ENCODE measurements around the gene MED15. TPM values are rescaled to one million over a fixed set of nuclear protein-coding genes. Genes with fewer than 3 reads are reported as not detected.

Gene MED15
- total and polyA plus RNA-seq, 2 of the 4 experiments (the other 2 are of a cell fraction) = 19.0 to 68.8 TPM

DNA sequence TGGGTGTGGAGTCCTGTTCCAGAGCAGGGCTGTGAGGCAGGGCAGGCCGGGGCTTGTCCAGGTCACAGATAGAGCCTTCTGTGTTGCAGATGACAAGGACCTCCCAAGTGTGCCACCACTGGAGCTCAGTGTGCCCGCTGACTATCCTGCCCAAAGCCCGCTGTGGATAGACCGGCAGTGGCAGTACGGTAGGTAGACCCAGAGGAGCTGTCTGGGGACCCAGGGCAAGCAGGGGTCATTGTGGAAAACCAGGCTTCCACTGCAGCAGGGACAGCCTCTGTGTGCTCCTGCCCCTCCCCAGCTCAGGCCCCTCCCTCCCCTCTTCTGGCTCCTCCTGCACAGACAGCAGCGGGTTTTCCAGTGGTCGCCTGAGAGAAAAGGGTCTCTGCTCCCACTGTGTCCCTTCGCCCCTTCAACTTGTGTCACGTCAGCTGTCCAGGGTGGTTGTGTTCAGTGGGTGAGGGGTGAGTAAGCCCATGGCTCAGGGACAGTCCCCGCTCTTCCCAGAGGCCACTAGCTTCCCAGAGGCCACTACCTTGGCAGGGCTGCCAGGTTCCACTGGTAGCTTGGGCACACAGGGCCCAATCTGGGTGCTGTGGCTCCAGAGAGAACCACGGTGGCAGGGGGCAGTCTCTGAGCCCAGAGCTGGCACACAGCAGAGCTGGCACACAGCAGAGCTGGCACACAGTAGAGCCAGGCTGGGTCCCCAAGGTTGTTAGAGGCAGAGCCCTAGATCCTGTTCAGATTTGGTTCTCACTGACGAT is 78.4 kb downstream of the MED15 start:
- Histone ChIP-seq H2BK5ac (ENCODE audit: low read depth, low read length, poor library complexity, severe bottlenecking) (no peak overlapping the region), H3K9me3 (ENCODE audit: control insufficient read depth, insufficient read depth, low read length) (no peaks in the 10 kb centered on the region), H3K9me1 (ENCODE audit: insufficient read depth, low read length) (no peaks in the 10 kb centered on the region), H4K5ac (ENCODE audit: low read depth, low read length) (no peak overlapping the region), H3K4me3 (ENCODE audit: insufficient read depth, low read depth, low read length) (no peak overlapping the region), H3K4me2 (ENCODE audit: low read depth, low read length) (no peak overlapping the region), H3K27me3 (ENCODE audit: control insufficient read depth, insufficient read depth, low read length) (no peaks in the 10 kb centered on the region), H3K18ac (ENCODE audit: low read depth, low read length) (no peak overlapping the region), H3K4me1 (ENCODE audit: control insufficient read depth, insufficient read depth, low read length) (no peaks in the 10 kb centered on the region), H3K27ac (ENCODE audit: insufficient read depth, low read length) (no peak overlapping the region), H4K8ac (ENCODE audit: low read depth in 2 of 2, low read length in 2 of 2) (no peak overlapping the region), H2AFZ (replicated peaks; ENCODE audit: low read length, poor library complexity) (no peak overlapping the region), H3K36me3 (ENCODE audit: control insufficient read depth, insufficient read depth, low read length) (peaks cover 72% of the 10 kb centered on the region), H3K23ac (ENCODE audit: low read depth, low read length) (no peak overlapping the region), H2BK20ac (ENCODE audit: low read depth, low read length) (no peak overlapping the region), H3K56ac (ENCODE audit: extremely low read depth, insufficient read depth, low read length) (0 out of 2 replicates have a peak overlapping the region, but pooled peaks have one; percentile 0), H4K91ac (ENCODE audit: insufficient read depth, low read depth, low read length) (no peak overlapping the region), H3K14ac (replicated peaks; ENCODE audit: low read depth, low read length) (no peak overlapping the region), H2BK120ac (ENCODE audit: low read depth, low read length) (no peak overlapping the region), H4K20me1 (ENCODE audit: insufficient read depth, low read length) (peaks cover 29% of the 10 kb centered on the region), H3K9ac (ENCODE audit: low read depth, low read length) (no peak overlapping the region), H3K79me1 (ENCODE audit: low read depth in 1 of 2, low read length in 2 of 2) (peaks cover 12 to 23% of the 10 kb centered on the region in 2 experiments), H3K4ac (ENCODE audit: low read depth, low read length) (no peak overlapping the region), H2AK9ac (replicated peaks; ENCODE audit: low read depth, low read length, poor library complexity) (peak overlapping the region; percentile 68), H2BK15ac (ENCODE audit: low read depth, low read length) (no peak overlapping the region), H2AK5ac (ENCODE audit: low read depth, low read length) (no peak overlapping the region)
- dilution Hi-C loops (cut with HindIII; ENCODE audit: low sequenced_read_pairs, unreplicated experiment) = no loop called here
- BruUV-seq (replicated peaks) = no TSS peak
- ChIA-PET POLR2A (ENCODE audit: unreplicated experiment) (no interaction called here), CTCF (no interaction called here)
- WGBS, 2 experiments (ENCODE audit: extremely low coverage in 2 of 2, insufficient read length in 1 of 2) = 95% methylated on average over 7 of the region's 12 CpGs; no CpG with 5 or more reads in 1 of the 2 experiments
- TF ChIP-seq, protein P1, sequence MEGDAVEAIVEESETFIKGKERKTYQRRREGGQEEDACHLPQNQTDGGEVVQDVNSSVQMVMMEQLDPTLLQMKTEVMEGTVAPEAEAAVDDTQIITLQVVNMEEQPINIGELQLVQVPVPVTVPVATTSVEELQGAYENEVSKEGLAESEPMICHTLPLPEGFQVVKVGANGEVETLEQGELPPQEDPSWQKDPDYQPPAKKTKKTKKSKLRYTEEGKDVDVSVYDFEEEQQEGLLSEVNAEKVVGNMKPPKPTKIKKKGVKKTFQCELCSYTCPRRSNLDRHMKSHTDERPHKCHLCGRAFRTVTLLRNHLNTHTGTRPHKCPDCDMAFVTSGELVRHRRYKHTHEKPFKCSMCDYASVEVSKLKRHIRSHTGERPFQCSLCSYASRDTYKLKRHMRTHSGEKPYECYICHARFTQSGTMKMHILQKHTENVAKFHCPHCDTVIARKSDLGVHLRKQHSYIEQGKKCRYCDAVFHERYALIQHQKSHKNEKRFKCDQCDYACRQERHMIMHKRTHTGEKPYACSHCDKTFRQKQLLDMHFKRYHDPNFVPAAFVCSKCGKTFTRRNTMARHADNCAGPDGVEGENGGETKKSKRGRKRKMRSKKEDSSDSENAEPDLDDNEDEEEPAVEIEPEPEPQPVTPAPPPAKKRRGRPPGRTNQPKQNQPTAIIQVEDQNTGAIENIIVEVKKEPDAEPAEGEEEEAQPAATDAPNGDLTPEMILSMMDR (conservative IDR thresholded peaks at IDR 0.05; ENCODE audit: low read depth, low read length) = no peak
- TF ChIP-seq MXI1 (IDR thresholded peaks at IDR 0.05; ENCODE audit: borderline replicate concordance, low read depth, low read length) (no peak), RFX5 (IDR thresholded peaks at IDR 0.05; ENCODE audit: low read depth, low read length) (no peak), CHD1 (IDR thresholded peaks at IDR 0.05; ENCODE audit: low read depth, low read length) (no peak), BHLHE40 (IDR thresholded peaks at IDR 0.05; ENCODE audit: low read depth, low read length) (no peak)
- intact Hi-C loops (cut with micrococcal nuclease) = no loop called here
- ATAC-seq (ENCODE audit: low read depth) = no peak
- no peak for DNase-seq
- in situ Hi-C loops (cut with MboI; ENCODE audit: low sequenced_read_pairs) = no loop called here

All from IMR-90 (cell line).